Left colon (tissue), 2 donors: ENCODE data around the gene HMSD. TPM values are rescaled to one million over a fixed set of nuclear protein-coding genes. Genes with fewer than 3 reads are reported as not detected.
A peak's percentile ranks its signal among the peaks of the same experiment; 100 is the strongest.
"Not testable (repeated sequence)": the region's sequence is repeated elsewhere in the genome, so short reads cannot be mapped to it uniquely, and the experiment has no call there.

Source experiments
- ATAC-seq: fragments of 200-7000 bp; cut with Tn5 transposase; one replicate; pipeline ENCODE4 v1.9.1; 2020; ENCODE audit warnings: mild to moderate bottlenecking, moderate library complexity
- DNase-seq, 2 donors: peaks; one replicate each; pipeline ENCODE4 v3.0.0-alpha.2; 2020
- intact Hi-C, 2 donors: fragments of 100-400 bp; cut with DNase I in 1 of 2; cut with micrococcal nuclease in 1 of 2; formaldehyde crosslinking; loops; one replicate each; pipeline versions ENCODE4 v1.11.2 to v1.14.0; 2022; cut with DNase I, micrococcal nuclease
- long read RNA-seq: library from polyadenylated mRNA; unstranded; transcript quantifications from one replicate; pipeline ENCODE4 v2.0.0, GENCODE V29; 2021
- total RNA-seq, 2 donors: library from RNA; stranded (reverse); fragmentation: NEBNext Ultra II Directional; extraction: Animal tissue kit (Norgen Biotek cat#: 25700); gene quantifications; one replicate each; pipeline ENCODE4 v1.2.1, GENCODE V29; 2021
- donor health status: DM: no; HTN: no; CAD: no.
- donor health status: DM: yes; HTN: yes; CAD: no.

The HMSD gene
- total RNA-seq: under 1 TPM in 1 of 2 donors, not detected in 1; 0.55 TPM
- long read RNA-seq: 0 reads

GRCh38 chr18:63949068-63949737, at the start of gene HMSD:
Gene HMSD (plus strand): TSS chr18:63949301. CDS start chr18:63953456, 4,155 bp downstream.
- ATAC-seq (peak; percentile 100), DNase-seq (peak; percentile 66 to 73)

GRCh38 chr18:63903851-63904570, 45.1 kb upstream of the HMSD start:
- DNase-seq: no peak
- no peak for ATAC-seq
- intact Hi-C loops: no loop called here

More at GRCh38 chr18:63949068-63949737, at the start of gene HMSD:
- intact Hi-C loops: no loop called here

- no peak for DNase-seq
- no peak for ATAC-seq
- intact Hi-C loops: no loop called here
Observed at GRCh38 chr18:63904694-63905093, 44.4 kb upstream of the HMSD start.

GRCh38 chr18:63905361-63905760, 43.7 kb upstream of the HMSD start:
- intact Hi-C loops: no loop called here

GRCh38 chr18:63906056-63906455, 43.0 kb upstream of the HMSD start:
- no peak for DNase-seq
- intact Hi-C loops: no loop called here

More at GRCh38 chr18:63905361-63905760, 43.7 kb upstream of the HMSD start:
- ATAC-seq: no peak
- no peak for DNase-seq

GRCh38 chr18:63907664-63908063, 41.4 kb upstream of the HMSD start, which contains the start of gene SERPINB10:
Gene SERPINB10 (plus strand): TSS chr18:63907958. CDS start chr18:63915511, 7,553 bp downstream.
- intact Hi-C loops: no loop called here
- ATAC-seq: no peak
- DNase-seq: no peak

More at GRCh38 chr18:63906056-63906455, 43.0 kb upstream of the HMSD start:
- no peak for ATAC-seq

GRCh38 chr18:63908858-63909257, 40.2 kb upstream of the HMSD start:
- intact Hi-C loops: no loop called here
- ATAC-seq: no peak
- no peak for DNase-seq

GRCh38 chr18:63909870-63910269, 39.2 kb upstream of the HMSD start:
- no peak for DNase-seq
- intact Hi-C loops: no loop called here
- ATAC-seq: no peak

- DNase-seq: no peak
- intact Hi-C loops: no loop called here
- ATAC-seq: no peak
Observed at GRCh38 chr18:63917817-63918216, 31.3 kb upstream of the HMSD start.

GRCh38 chr18:63922049-63922448, 27.1 kb upstream of the HMSD start:
- DNase-seq (no peak), ATAC-seq (no peak)
- intact Hi-C loops: no loop called here

GRCh38 chr18:63924551-63924950, 24.6 kb upstream of the HMSD start:
- ATAC-seq: no peak
- no peak for DNase-seq
- intact Hi-C loops: no loop called here

GRCh38 chr18:63928331-63928730, 20.8 kb upstream of the HMSD start:
- DNase-seq (no peak), ATAC-seq (no peak)
- intact Hi-C loops: no loop called here

GRCh38 chr18:63929369-63929768, 19.7 kb upstream of the HMSD start:
- intact Hi-C loops, DNase-seq, ATAC-seq: not testable (repeated sequence)

- ATAC-seq: no peak
- intact Hi-C loops: no loop called here
Observed at GRCh38 chr18:63930773-63931354, 18.2 kb upstream of the HMSD start.

GRCh38 chr18:63936156-63936931, 12.8 kb upstream of the HMSD start:
- ATAC-seq (peak; percentile 100), DNase-seq (peak; percentile 77 to 86)
- intact Hi-C loops: no loop called here

More at GRCh38 chr18:63930773-63931354, 18.2 kb upstream of the HMSD start:
- no peak for DNase-seq

GRCh38 chr18:63936932-63937393, 12.1 kb upstream of the HMSD start:
- no peak for ATAC-seq
- no peak for DNase-seq
- intact Hi-C loops: no loop called here

GRCh38 chr18:63940008-63940407, 9.1 kb upstream of the HMSD start:
- intact Hi-C loops: no loop called here
- DNase-seq (no peak), ATAC-seq (no peak)

GRCh38 chr18:63940543-63941050, 8.5 kb upstream of the HMSD start:
- ATAC-seq, intact Hi-C loops, DNase-seq: not testable (repeated sequence)
